ENCODE data around the gene PKNOX2. TPM values are rescaled to one million over a fixed set of nuclear protein-coding genes. Genes with fewer than 3 reads are reported as not detected.

The PKNOX2 gene
- total RNA-seq, 4 donors from 2014 or later = 1.5 to 4.6 (median 2.8) TPM

DNA sequence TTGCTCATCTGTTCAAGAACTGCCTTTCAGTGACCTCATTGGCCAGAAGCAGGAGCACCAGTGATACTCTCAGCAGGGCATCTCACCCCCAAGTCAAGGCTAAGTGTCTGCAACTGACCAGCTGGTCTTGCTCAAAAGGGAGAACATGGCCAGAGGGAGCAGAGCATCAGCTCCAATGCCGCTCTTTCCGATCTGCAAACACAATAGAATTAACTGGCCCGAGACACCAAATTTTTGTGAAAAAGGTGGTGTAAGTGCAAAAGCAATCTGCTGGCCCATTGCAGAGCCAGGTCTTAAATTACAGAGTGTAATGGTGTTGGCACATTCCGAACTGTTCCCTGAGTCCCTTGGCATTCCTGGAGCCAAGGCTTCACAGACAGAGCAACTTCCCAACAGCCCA lies 97.0 kb downstream of the PKNOX2 start:
- no peak for DNase-seq (ENCODE audit: low spot score in 2 of 2)
- no peak for TF ChIP-seq POLR2A (IDR thresholded peaks at IDR 0.05)
- TF ChIP-seq, protein P1, sequence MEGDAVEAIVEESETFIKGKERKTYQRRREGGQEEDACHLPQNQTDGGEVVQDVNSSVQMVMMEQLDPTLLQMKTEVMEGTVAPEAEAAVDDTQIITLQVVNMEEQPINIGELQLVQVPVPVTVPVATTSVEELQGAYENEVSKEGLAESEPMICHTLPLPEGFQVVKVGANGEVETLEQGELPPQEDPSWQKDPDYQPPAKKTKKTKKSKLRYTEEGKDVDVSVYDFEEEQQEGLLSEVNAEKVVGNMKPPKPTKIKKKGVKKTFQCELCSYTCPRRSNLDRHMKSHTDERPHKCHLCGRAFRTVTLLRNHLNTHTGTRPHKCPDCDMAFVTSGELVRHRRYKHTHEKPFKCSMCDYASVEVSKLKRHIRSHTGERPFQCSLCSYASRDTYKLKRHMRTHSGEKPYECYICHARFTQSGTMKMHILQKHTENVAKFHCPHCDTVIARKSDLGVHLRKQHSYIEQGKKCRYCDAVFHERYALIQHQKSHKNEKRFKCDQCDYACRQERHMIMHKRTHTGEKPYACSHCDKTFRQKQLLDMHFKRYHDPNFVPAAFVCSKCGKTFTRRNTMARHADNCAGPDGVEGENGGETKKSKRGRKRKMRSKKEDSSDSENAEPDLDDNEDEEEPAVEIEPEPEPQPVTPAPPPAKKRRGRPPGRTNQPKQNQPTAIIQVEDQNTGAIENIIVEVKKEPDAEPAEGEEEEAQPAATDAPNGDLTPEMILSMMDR (IDR thresholded peaks at IDR 0.05) = no peak
- intact Hi-C loops (cut with DNase I; ENCODE audit: low total_unique reads) = no loop called here
- no peak overlapping the region for H3K4me3 ChIP-seq (ENCODE audit: low read depth, poor library complexity, severe bottlenecking)
- WGBS, 2 donors = 92 to 94% methylated on average over 4 of the region's 4 CpGs

DNA sequence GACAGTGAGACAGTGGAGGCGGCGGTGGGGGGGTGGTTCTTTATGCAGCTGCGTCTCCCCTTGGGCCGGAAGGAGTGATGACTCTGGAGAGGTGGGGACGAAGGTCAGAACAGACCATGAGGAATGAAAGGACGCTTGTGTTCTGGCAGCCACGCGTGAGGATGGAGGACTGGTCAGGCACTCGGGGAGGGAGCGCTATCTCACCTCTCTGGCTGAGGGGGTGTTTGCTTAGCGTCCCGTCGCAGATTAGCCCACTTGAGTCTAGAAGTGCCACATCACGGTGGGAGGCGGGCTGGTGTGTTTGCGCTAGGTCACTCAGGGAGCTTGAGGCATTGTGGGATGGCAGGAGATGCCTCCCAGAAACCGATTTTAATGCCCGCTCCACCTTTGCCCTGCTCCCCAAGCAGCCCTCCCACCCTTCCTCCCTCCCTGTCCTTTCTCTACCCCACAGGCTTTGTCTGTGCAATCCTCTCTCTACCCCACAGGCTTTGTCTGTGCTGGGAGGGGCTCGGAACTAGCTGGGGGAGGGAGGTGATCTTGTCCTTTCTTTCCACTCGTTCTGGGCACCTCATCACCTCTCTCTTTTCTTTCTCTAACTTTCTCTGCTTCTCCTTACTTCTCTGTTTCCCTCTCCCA lies 97.8 kb downstream of the PKNOX2 start:
- no peak for DNase-seq (ENCODE audit: low spot score in 2 of 2)
- intact Hi-C loops (cut with DNase I; ENCODE audit: low total_unique reads) = no loop called here
- H3K4me3 ChIP-seq (ENCODE audit: low read depth, poor library complexity, severe bottlenecking) = no peak overlapping the region
- no peak for TF ChIP-seq POLR2A (IDR thresholded peaks at IDR 0.05)
- TF ChIP-seq, protein P1 (IDR thresholded peaks at IDR 0.05) = no peak
- WGBS, 2 donors = 80 to 84% methylated on average over 20 of the region's 20 CpGs

DNA sequence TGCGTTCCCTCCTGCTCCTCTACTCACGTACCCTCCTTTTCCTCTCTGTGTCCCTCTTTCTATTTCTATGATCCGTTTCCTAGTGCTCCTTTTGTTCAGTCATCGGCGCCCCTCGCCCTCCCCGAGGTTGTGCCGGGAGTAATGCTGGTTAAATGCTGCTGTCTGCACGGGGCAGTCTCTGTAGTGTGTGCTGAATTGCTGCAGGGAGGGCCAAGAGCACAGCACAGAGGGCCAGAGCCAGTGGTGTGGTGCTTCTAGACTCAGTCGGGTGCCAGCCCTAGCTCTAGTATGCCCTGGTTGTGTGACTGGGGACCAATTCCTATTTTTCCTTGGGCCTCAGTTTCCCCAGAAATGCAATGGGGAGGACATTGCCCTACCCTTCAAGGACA lies 98.3 kb downstream of the PKNOX2 start:
- H3K4me3 ChIP-seq (ENCODE audit: low read depth, poor library complexity, severe bottlenecking) = no peak overlapping the region
- intact Hi-C loops (cut with DNase I; ENCODE audit: low total_unique reads) = no loop called here
- 33 to 52% methylated on average over 10 of the region's 10 CpGs for WGBS, 2 donors
- DNase-seq (ENCODE audit: low spot score in 2 of 2) = no peak
- TF ChIP-seq, protein P1 (IDR thresholded peaks at IDR 0.05) = no peak
- no peak for TF ChIP-seq POLR2A (IDR thresholded peaks at IDR 0.05)

DNA sequence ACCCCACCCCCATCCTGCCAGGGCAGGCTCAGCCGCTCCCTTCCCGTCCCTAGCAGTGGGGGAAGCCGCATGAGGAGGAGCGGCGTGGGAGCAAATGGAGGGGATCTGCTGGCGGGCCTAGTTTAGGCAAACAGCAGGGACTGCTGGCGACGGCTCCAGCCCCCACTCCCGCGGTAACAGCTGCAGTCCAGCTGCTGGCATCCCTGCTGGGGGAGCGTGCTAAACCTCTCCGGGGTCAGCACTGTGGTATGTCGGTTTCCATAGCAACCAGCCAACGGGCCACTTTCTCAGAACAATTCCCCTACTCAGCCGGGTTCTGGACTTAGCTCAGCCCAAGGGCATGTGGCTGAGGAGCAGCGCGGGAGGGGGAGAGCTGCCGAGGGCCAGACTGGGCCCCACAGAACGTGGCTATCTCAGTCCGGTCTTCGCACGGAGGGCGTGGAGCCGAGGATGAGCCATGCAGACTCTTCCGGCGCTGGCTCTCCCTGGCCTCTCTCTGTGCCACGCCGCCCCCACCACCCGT lies 98.8 kb downstream of the PKNOX2 start:
- WGBS, 2 donors = 16 to 23% methylated on average over 21 to 22 of the region's 29 CpGs
- peak in 1 of 2 donors; percentile 24 for DNase-seq (ENCODE audit: low spot score in 2 of 2)
- TF ChIP-seq, protein P1 (IDR thresholded peaks at IDR 0.05) = no peak
- no peak for TF ChIP-seq POLR2A (IDR thresholded peaks at IDR 0.05)
- H3K4me3 ChIP-seq (ENCODE audit: low read depth, poor library complexity, severe bottlenecking) = no peak overlapping the region
- intact Hi-C loops (cut with DNase I; ENCODE audit: low total_unique reads) = no loop called here

DNA sequence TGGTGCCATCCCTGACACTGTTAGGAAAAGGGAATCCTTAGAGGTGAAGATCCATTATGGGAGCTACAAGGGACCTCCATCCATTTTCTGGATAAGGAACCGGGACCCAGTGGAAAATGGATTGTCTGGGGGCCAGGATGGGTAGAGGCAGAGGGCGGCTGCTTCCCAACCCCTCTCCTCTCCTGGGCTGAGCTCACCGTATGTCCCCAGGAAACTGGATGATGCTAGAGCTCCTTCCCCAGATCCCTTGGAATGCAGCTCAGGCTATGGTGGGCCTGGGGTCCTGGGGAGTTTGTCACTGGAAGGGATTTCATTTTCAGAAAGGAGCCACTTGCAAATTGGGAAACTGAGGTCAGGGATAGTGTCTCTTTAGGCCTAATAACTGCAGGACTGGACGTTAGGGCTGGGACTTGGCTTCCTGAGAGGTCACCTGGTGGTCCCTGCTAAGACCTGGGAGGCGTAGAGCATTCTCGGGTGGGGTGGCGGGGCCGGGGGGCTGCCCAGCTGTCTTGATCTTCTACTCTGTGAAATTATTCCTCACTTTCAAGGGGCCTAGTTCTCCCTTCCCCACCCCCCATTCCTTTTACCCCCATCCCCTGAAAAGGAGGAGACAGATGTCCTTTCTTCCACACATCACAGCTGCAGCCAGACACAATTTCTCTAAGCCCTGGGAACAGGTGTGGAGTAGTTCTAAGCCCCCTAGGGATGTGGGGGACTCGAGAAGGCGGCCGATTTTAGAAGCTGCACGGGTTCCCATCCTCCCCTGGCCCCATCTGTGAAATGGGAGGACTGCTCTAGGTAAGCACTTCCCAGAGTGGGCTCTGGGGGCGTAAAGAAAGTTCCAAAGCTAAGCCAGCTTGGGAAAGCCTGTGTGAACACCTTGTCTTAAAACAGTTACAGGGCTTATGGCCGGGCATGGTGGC lies 99.8 kb downstream of the PKNOX2 start:
- TF ChIP-seq, protein P1 (IDR thresholded peaks at IDR 0.05) = no peak
- no peak for TF ChIP-seq POLR2A (IDR thresholded peaks at IDR 0.05)
- no peak overlapping the region for H3K4me3 ChIP-seq (ENCODE audit: low read depth, poor library complexity, severe bottlenecking)
- intact Hi-C loops (cut with DNase I; ENCODE audit: low total_unique reads) = no loop called here
- no peak for DNase-seq (ENCODE audit: low spot score in 2 of 2)
- 88 to 91% methylated on average over 13 to 14 of the region's 14 CpGs for WGBS, 2 donors

Measured in lower leg skin (tissue), 4 donors.